ENCODE data around the gene ROGDI.

Gene ROGDI

DNA sequence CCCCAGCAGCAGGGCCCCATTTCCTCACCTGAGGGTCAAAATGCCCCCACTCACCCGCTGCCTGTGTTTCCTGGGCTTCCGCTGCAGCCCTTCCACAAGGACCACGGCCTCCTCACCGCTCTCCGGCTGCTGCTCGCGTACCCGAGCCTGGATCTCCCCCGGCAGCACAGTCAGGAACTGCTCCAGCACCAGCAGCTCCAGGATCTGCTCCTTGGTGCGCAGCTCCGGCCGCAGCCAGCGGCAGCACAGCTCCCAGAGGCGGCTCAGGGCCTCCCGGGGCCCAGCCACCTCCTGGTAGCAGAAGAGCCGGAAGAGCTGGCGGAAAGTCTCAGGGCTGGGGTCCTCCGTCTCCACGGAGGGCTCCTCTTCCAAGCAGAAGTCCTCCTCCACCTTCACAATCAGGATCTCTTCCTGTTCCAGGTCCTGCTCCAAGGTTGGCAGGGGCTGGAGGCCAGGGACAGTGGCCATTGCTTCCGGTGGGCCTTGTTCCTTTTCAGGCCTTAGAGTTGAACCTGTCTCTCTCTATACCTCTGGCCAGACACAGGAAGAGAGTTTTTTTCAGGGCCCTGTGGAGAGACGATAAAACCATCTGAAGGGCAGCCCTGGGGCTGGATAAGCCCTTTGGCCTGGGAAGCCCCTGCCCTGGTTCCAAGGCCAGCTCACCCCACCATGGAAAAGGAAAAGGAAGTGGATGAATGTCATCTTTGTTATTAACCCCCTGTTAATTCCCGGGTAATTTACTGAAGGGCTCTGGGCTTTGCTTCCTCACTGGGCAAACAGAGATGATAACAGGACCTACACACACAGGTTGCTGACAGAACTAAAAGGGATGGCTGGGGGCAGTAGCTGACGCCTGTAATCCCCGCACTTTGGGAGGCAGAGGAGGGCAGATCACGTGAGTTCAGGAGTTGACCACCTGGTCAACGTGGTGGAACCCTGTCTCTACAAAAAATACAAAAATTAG is 36.6 kb downstream of the ROGDI start:
- no peak for DNase-seq

DNA sequence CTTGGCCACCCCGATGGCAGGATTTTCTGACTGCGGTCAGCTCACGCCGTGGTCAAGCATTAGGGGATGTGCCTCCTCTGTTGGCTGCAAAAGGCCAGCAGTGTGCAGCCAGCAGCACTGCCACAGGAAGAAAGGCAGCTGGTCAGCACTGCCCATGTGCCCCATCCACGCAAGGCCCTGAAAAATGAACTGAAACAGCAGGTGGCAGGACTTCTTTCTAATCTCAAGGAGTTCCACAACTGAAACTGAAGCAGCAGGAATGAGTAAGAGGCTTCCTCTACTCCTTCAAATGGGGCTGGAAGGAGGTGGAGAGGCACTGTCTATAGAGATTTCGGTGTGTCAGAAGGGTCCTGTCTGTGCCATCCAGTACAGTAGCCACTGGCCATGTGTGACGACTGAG is 38.6 kb downstream of the ROGDI start:
- DNase-seq, result peak; percentile 41

DNA sequence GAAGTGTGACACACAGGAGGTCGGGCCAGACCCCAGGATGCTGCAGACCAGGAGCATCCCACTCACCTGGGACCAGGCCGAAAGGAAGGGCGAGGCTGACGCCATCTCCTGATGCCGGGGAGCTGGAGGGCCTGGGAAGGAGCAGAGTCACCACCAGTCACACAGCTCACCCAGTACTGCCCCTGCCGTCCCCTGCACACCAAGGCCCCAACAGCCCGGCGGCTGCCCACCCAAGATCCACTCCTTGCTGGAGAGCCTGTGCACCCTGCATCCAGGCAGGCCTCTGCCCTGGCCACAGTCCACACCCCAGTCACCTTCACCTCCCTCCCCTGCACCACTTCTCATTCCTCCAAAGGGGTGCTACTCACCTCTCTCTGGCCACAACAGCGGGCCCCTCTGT is 40.2 kb downstream of the ROGDI start:
- no peak for DNase-seq

DNA sequence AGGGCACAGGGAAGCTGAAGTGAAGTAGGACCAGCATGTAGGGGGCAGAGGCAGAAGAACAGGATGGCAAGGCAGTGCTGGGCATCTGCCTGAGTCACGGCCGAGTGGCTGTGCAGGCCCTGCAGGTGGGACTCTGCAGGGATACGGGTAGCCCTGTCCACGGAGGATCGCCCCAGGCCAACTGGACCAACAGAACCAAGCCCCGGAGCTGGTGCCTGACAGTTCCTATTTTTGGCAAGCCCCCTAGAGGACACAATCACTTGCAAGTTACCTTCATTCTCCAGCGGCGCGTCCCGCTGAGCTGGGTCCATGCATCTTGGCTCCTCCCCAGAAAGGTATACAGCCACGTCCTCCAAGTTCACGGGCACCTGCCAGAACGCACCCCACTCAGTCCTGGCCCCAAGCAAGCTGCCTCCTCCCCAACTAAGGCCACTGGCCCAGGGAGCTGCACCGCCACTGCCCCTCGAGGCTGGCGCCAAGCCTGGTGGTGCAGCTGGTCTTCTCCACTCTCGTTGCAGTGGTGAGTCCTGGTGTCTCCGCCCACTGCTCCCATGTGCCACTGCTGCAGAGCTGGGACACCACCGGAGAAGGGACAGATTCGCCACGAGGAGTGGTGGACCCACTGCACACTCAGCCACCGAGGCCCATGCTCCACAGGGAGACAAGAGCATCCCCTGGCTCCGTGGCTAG is 42.1 kb downstream of the ROGDI start:
- DNase-seq, result no peak

DNA sequence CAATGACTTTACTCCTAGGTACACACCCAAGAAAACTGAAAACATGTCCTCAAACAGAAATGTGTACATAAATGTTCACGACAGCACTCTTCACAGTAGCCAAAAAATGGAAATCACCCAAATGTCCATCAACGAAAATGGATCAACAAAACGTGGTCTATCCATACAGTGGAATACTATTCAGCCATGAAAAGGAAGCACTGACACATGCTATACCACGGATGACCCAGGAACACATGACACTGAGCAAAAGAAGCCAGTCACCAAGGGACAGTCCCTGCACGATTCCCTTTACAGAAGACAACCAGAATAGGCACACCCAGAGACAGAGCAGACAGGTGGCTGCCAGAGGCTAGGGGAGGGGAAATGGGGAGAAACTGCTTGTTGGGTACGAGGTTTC is 46.7 kb downstream of the ROGDI start:
- DNase-seq, result no peak

DNA sequence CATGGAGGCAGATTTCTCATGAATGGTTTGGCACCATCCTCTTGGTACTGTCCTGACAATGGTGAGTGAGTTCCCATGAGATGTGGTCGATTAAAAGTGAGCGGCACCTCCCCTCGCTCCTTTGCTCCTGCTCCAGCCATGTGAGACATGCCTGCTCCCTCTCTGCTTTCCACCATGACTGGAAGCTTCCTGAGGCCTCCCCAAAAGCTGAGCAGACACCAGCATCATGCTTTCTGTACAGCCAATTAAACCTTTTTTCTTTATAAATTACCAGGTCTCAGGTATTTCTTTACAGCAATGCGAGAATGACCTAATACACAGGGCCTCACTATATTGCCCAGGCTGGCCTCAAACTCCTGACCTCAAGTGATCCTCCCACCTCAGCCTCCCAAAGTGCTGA is 47.6 kb downstream of the ROGDI start:
- DNase-seq, result no peak

DNA sequence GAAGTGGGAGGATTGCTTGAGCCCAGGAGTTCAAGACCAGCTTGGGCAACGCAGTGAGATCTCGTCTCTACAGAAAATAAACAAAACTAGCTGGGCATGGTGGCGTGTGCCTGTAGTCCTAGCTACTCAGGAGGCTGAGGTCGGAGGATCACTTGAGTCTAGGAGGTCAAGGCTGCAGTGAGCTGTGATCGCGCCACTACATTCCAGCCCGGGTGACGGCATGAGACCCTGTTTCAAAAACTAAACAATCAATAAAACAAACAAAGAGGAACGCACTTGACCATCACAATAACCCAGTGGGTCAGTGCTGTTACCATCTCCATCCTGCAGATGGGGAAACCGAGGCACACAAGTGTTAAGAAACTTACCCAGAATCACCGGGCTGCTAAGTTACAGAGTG is 49.2 kb downstream of the ROGDI start:
- DNase-seq, result no peak

DNA sequence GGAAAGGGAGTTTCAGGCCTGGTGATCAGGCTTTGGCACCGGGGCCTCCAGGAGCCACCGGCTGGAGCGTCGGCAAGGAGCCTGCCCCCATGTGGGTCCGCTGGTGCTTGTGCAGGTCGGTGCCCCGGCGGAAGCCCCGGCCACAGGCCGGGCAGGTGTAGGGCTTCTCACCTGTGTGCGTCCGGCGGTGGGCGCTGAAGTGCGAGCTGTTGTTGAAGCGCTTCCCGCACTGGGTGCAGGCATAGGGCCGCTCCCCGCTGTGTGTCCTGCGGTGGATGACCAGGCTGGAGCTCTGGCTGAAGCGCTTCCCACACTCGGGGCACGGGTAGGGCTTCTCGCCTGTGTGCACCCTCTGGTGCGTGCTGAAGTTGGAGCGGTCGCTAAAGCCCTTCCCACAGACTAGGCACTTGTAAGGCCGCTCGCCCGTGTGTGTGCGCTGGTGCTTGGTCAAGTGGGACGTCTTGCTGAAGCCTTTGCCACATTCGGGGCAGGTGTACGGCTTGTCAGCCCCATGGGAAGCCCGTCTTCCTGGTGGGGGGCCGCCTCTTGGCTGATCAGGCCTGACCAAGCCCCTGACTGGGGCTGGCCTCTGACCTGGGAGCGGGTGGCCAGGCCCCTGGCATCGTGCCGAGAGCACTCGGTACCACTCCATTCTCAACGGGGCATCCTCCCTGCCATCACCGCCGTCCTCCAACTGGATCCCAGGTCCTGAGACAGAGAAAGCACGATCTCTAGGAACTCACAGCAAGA is 49.9 kb downstream of the ROGDI start:
- no peak for DNase-seq

DNA sequence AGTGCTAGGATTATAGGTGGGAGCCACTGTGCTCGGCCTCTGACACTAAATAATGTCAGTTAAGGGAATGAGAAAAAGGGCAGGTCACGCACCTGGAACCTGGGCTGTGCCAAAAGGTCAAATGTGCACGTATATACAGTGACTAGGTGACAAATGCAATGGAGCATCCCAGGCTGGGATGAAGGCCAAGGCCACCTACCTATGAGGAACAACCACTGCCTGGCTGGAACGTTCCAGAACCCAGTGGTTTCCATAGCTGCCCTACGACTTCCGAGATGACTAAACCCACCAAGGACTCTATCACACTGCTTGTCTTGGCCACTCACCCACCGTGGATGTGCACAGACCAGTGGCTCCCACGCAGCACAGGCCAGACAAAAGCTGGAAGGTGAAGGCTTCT is 51.5 kb downstream of the ROGDI start:
- no peak for DNase-seq

DNA sequence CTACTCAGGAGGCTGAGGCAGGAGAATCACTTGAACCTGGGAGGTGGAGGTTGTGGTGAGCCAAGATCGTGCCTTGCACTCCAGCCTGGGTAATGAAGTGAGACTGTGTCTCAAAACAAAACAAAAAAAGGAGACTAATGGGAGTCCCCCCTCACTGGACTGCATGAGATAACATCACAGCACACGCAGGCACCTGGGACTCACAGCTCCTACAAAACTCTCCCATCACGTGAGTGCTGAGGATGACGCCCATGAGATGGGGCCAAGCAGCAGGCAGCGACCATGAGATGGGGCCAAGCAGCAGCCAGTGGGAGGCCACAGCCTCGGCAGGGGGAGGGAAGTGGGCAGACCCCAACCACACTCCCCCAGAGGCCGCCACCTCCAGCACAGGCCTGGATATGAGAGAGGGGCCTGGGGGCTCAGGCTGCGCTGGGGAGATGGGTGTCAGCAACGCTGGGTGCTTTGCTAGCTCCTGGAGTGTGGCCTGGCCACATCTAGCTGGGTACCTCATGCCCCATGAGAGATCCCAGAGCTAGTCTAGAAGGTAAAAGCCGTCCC is 52.7 kb downstream of the ROGDI start:
- DNase-seq, result no peak

DNA sequence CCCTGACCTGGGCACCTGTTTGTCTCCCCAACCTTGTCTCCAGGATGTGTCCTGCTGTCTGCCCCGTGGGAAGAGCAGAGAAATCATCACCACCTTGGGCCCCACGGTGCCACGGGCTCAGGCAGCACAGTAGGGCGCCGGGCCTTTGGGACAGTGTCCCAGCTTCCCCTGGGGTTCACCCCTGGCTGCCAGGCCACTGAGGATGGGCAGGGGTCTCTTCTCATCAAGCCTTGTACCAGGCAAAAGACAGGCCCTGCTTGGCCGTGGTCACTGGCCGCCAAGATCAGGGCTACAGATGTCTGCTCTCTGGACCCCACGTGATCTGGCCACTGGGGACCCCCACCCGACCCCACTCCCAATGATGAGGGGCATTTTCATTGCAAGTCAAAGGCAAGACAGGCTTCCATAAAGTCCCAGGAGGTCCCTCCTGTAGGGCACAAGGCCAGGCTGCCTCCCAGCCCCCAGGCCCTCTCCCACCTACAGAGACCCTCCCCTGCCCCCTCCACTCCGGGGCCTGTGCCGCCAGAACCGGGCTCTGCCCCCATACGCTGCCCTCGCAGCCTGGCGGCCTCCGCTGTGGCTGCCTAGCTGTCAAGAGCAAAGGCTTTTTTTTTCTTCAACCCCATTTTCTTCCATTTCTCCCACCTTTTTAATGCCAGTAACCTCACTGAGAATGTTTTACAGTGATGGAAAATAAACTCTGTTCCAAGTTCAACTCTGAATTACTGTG is 53.6 kb downstream of the ROGDI start:
- no peak for DNase-seq

DNA sequence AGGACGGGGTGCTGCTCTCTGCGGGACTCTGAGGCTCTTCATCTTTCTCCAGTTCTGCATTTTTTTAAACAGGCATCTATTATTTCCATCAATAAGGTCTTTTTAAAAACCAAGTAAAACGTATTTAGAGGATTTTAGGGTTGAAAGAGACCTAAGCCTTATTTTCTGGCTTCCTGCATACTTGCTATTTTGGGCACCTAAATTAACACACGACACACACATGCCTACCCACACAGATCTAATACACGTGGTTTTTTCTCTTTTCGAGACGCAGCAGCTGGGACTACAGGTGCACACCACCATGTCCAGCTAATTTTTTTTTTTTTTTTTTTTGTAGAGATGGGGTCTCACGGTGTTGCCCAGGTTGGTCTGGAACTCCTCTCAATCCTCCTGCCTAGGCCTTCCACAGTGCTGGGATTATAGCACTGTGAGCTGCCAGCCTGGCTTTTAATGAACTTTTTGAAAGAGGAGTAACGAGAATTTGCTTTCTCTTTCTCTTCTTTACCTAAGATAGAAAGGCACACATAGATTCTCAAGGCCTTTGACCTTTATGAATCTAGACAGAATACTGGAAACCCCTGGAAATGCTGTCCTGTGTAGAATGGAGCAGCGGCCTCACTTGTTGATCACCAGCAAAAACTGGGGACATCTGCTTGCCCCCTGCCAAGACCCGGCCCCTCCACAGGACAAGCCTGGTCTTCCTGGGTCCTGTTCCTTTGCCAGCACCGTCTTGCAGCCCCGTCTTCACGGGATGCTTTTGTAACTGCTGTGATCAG is 54.3 kb downstream of the ROGDI start:
- DNase-seq, result no peak

DNA sequence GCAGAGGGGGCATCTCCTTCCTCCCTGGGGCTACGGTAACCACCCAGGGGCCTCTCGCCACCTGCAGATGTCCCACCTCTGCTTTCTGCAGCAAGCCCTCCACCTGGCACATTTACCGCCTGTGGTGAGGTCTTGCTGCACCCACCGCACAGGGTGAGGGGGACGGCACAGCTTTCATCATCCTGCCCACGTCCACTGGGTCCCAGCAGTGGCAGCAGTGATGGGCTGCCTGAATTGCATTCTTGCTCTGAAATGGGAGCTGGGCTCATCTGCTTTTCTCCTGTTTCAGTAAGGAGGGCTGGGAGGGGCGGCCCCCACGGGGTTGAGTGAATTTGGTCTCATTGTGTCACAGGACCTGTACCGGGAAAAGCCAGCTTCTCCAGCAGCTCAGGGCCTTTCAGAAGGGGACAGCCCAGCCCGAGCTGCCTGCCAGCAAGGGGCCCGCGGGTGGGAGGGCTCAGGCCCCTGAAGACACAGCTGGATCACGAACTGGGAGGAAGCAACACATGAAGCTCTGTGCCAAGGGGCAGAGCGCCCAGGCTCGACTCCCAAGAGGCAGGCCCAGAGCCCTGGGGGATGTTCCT is 55.4 kb downstream of the ROGDI start:
- no peak for DNase-seq

Data from MV-4-11 (cell line).